PC-3 (cell line): Measurements from ENCODE around the gene HTR1E.
"Not testable (repeated sequence)": the region's sequence is repeated elsewhere in the genome, so short reads cannot be mapped to it uniquely, and the experiment has no call there.

ENCODE experiments used
- CTCF ChIP-seq: fragments of 300-600 bp; sonication (generic); conservative IDR thresholded peaks from 2 replicates; pipeline ENCODE4 v1.5.1; 2017; ENCODE audit warnings: antibody characterized with exemption, low read depth, mild to moderate bottlenecking, low read length
- EZH2 ChIP-seq: fragments of 300-600 bp; sonication (generic); IDR thresholded peaks from one replicate; pipeline ENCODE4 v1.6.1; 2017; ENCODE audit warnings: antibody characterized with exemption, mild to moderate bottlenecking, low read length; ENCODE audit not compliant: unreplicated experiment
- EZH2phosphoT487 ChIP-seq: fragments of 300-600 bp; sonication (generic); IDR thresholded peaks from 2 replicates; pipeline ENCODE4 v1.6.1; 2018; ENCODE audit warnings: mild to moderate bottlenecking, antibody characterized with exemption, low read length, borderline replicate concordance

GRCh38 chr6:87006541-87006940 is 69.2 kb downstream of the HTR1E start:
- TF ChIP-seq EZH2, CTCF, EZH2phosphoT487: not testable (repeated sequence)
